Hepatocyte (in vitro differentiated cells): ENCODE results near the gene VAV2.

Experiments used
- EZH2 ChIP-seq: fragments of 200-600 bp; sonication (generic); IDR thresholded peaks from 2 replicates; pipeline ENCODE4 v1.6.1; 2016; ENCODE audit warnings: antibody characterized with exemption, mild to moderate bottlenecking, borderline replicate concordance
- EZH2phosphoT487 ChIP-seq: fragments of 200-600 bp; sonication (generic); IDR thresholded peaks from one replicate; pipeline ENCODE4 v1.6.1; 2018; ENCODE audit warnings: antibody characterized with exemption, mild to moderate bottlenecking, low read depth, moderate library complexity; ENCODE audit not compliant: unreplicated experiment, severe bottlenecking
- TF ChIP-seq, protein P1 (sequence below): fragments of 200-600 bp; sonication (generic); IDR thresholded peaks from 2 replicates; pipeline ENCODE4 v1.5.1; 2016; ENCODE audit warnings: antibody characterized with exemption, mild to moderate bottlenecking; ENCODE audit not compliant: poor library complexity

DNA sequence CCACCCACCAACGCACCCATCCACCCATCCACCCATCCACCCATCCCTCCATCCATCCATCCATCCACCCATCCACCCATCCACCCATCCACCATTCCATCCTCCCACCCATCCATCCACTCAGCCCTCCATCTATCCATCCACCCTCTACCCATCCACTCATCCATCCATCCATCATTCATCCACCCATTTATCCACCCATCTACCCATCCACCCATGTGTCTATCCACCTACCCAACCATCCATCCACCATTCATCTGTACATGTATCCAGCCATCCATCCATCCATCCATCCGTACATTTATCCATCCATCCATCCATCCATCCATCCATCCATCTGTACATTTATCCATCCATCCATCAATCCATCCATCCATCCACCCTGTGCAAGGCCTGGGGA is 11.1 kb upstream of the VAV2 start:
- TF ChIP-seq, protein P1, sequence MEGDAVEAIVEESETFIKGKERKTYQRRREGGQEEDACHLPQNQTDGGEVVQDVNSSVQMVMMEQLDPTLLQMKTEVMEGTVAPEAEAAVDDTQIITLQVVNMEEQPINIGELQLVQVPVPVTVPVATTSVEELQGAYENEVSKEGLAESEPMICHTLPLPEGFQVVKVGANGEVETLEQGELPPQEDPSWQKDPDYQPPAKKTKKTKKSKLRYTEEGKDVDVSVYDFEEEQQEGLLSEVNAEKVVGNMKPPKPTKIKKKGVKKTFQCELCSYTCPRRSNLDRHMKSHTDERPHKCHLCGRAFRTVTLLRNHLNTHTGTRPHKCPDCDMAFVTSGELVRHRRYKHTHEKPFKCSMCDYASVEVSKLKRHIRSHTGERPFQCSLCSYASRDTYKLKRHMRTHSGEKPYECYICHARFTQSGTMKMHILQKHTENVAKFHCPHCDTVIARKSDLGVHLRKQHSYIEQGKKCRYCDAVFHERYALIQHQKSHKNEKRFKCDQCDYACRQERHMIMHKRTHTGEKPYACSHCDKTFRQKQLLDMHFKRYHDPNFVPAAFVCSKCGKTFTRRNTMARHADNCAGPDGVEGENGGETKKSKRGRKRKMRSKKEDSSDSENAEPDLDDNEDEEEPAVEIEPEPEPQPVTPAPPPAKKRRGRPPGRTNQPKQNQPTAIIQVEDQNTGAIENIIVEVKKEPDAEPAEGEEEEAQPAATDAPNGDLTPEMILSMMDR = no peak
- TF ChIP-seq EZH2phosphoT487 = no peak
- TF ChIP-seq EZH2 = no peak
